ENCODE results near the gene SYNPO.

DNA sequence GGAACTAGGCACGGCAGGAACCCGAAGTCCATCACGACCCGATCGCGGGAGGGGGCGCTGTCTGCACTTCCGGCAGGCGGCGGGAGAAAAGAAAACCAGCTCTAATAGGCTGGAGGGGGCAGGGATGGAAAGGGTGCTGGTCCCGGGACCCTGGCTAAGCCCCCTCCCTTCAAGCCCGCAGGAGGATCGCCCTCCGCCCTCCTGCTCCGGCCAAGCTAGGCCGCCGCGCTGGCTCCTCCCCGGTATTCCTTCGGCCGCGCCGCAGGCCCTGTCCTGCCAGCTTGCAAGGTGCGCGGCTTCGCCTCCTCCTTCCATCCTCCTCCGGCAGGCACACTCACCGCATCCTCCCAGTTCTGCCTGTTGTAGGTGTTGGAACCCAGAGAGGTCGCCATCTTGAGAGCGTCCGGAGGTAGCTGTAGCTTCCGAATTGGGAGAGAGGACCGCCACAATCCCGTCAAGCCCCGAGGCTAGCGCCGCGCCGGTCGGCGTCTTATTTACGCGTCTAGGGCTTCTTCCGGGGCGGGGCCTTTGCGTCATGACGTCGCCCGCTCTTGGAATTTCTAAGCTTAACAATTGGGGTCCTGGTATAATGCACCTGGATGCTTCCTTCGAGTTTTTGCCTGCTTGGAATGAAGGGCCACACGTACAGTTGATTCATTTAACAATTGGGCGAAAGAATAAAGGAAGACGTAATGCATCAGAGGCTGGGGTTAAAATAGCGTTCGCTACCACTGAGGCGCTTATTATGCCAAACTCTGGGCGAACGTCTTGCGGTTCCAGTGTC lies 60.3 kb downstream of the SYNPO start, which contains the start of gene RBM22:
- no peak for TF ChIP-seq CTCF (IDR thresholded peaks at IDR 0.05; ENCODE audit: insufficient read depth, low read depth, low read length)
- TF ChIP-seq EZH2 (IDR thresholded peaks at IDR 0.05; ENCODE audit: insufficient read depth, low read length), result no peak

Measured in astrocyte (in vitro differentiated cells and primary cell).